OCI-LY1 (cell line): Measurements from ENCODE around the gene CREB1.

ENCODE experiments used
- H2AFZ ChIP-seq: fragments of 200-600 bp; sonication (generic), shearing (Covaris generic); 2 replicates; pipeline ENCODE4 v1.6.0; 2014; ENCODE audit warnings: antibody characterized with exemption, mild to moderate bottlenecking, low read length
- H3F3A ChIP-seq: fragments of 200-600 bp; sonication (generic), shearing (Covaris generic); 2 replicates; pipeline ENCODE4 v1.6.0; 2014; ENCODE audit warnings: mild to moderate bottlenecking, antibody characterized with exemption, low read length, moderate library complexity; ENCODE audit not compliant: insufficient read depth
- H3K27ac ChIP-seq: fragments of 200-600 bp; sonication (generic); 2 replicates; pipeline ENCODE4 v1.5.1; 2014; ENCODE audit warnings: low read length, mixed run types, mild to moderate bottlenecking, low read depth; ENCODE audit not compliant: poor library complexity, severe bottlenecking
- H3K27me3 ChIP-seq: fragments of 200-600 bp; sonication (generic); 2 replicates; pipeline ENCODE4 v1.6.0; 2014; ENCODE audit warnings: antibody characterized with exemption, mild to moderate bottlenecking, low read length, moderate library complexity; ENCODE audit not compliant: insufficient read depth
- H3K36me3 ChIP-seq: fragments of 200-600 bp; sonication (generic); 2 replicates; pipeline ENCODE4 v1.6.1; 2014; ENCODE audit warnings: mild to moderate bottlenecking, antibody characterized with exemption, low read length, moderate library complexity, mixed read lengths; ENCODE audit not compliant: insufficient read depth
- H3K4me1 ChIP-seq: fragments of 200-600 bp; sonication (generic); 2 replicates; pipeline ENCODE4 v1.5.1; 2014; ENCODE audit warnings: mild to moderate bottlenecking, low read length, moderate library complexity; ENCODE audit not compliant: insufficient read depth, severe bottlenecking
- H3K4me2 ChIP-seq: fragments of 200-600 bp; sonication (generic), shearing (Covaris generic); 2 replicates; pipeline ENCODE4 v1.6.1; 2014; ENCODE audit warnings: low read length
- H3K4me3 ChIP-seq: fragments of 200-600 bp; sonication (generic); 2 replicates; pipeline ENCODE4 v1.5.1; 2014; ENCODE audit warnings: low read length, low read depth, mild to moderate bottlenecking, mixed read lengths; ENCODE audit not compliant: poor library complexity, severe bottlenecking
- H3K79me2 ChIP-seq: fragments of 200-600 bp; shearing (Covaris generic); 2 replicates; pipeline ENCODE4 v1.6.1; 2016; ENCODE audit warnings: mixed run types, low read length, mixed read lengths; ENCODE audit not compliant: insufficient read depth
- H3K9ac ChIP-seq: fragments of 200-600 bp; sonication (generic), shearing (Covaris generic); 2 replicates; pipeline ENCODE4 v1.6.1; 2014; ENCODE audit warnings: mild to moderate bottlenecking, low read length, mixed read lengths
- H3K9me2 ChIP-seq: fragments of 200-600 bp; sonication (generic), shearing (Covaris generic); 2 replicates; pipeline ENCODE4 v1.6.1; 2014; ENCODE audit warnings: low read depth, mild to moderate bottlenecking, low read length, mixed read lengths
- H3K9me3 ChIP-seq: fragments of 200-600 bp; shearing (Covaris generic); 2 replicates; pipeline ENCODE4 v1.6.1; 2014; ENCODE audit warnings: low read length, mixed read lengths
- H4K20me1 ChIP-seq: fragments of 200-600 bp; sonication (generic), shearing (Covaris generic); 2 replicates; pipeline ENCODE4 v1.6.0; 2016; ENCODE audit warnings: mild to moderate bottlenecking, low read length; ENCODE audit not compliant: insufficient read depth
- CTCF ChIP-seq: fragments of 200-600 bp; sonication (generic), shearing (Covaris generic); IDR thresholded peaks from 2 replicates; pipeline ENCODE4 v1.5.1; 2017; ENCODE audit warnings: mild to moderate bottlenecking, antibody characterized with exemption, low read length, moderate library complexity, mixed read lengths
- EZH2 ChIP-seq: fragments of 200-600 bp; sonication (generic), shearing (Covaris generic); IDR thresholded peaks from 2 replicates; pipeline ENCODE4 v1.8.0; 2017; ENCODE audit warnings: borderline replicate concordance, mixed run types, mild to moderate bottlenecking, antibody characterized with exemption, low read length, moderate library complexity, mixed read lengths

Gene CREB1

DNA sequence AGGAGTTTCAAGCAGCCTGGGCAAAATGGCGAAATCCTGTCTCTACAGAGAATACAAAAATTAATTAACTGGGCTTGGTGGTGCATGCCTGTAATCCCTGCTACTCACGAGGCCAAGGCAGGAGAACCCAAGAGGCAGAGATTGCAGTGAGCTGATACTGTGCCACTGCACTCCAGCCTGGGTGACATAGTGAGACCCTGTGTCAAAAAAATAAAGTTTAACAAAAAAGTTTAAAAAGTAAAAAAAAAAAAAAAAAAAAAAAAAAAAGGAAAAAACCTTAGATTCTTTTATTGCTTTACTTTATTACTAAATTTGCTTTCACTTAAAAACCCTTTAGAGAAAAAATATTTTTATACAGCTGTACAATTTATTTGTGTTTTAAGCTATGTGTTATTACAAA lies 10.7 kb downstream of the CREB1 start:
- Histone ChIP-seq H3K4me2 (no peak overlapping the region), H3K4me3 (no peak overlapping the region), H3F3A (no peaks in the 10 kb centered on the region), H3K36me3 (peaks cover 59% of the 10 kb centered on the region), H3K27ac (no peak overlapping the region), H3K79me2 (peaks cover 95% of the 10 kb centered on the region), H3K4me1 (no peaks in the 10 kb centered on the region), H2AFZ (no peak overlapping the region), H3K9me2 (no peaks in the 10 kb centered on the region), H4K20me1 (no peaks in the 10 kb centered on the region), H3K9ac (no peak overlapping the region), H3K9me3 (no peaks in the 10 kb centered on the region), H3K27me3 (no peaks in the 10 kb centered on the region)
- TF ChIP-seq EZH2 (no peak), CTCF (no peak)

GRCh38 chr2:207541933-207542332 lies 12.2 kb downstream of the CREB1 start:
- TF ChIP-seq CTCF (no peak), EZH2 (no peak)
- no peaks in the 10 kb centered on the region for H3K9me2 ChIP-seq
- H4K20me1 ChIP-seq = no peaks in the 10 kb centered on the region
- no peaks in the 10 kb centered on the region for H3F3A ChIP-seq
- no peak overlapping the region for H3K4me3 ChIP-seq
- peaks cover 66% of the 10 kb centered on the region for H3K36me3 ChIP-seq
- no peaks in the 10 kb centered on the region for H3K4me1 ChIP-seq
- H3K27ac ChIP-seq = no peak overlapping the region
- no peaks in the 10 kb centered on the region for H3K27me3 ChIP-seq
- no peak overlapping the region for H2AFZ ChIP-seq
- H3K4me2 ChIP-seq = no peak overlapping the region
- H3K9ac ChIP-seq = no peak overlapping the region
- peaks cover 95% of the 10 kb centered on the region for H3K79me2 ChIP-seq
- no peaks in the 10 kb centered on the region for H3K9me3 ChIP-seq

GRCh38 chr2:207543272-207543671 lies 13.5 kb downstream of the CREB1 start:
- Histone ChIP-seq H3F3A (no peaks in the 10 kb centered on the region), H3K79me2 (peaks cover 96% of the 10 kb centered on the region), H3K4me3 (no peak overlapping the region), H3K9me2 (no peaks in the 10 kb centered on the region), H2AFZ (no peak overlapping the region), H3K4me1 (no peaks in the 10 kb centered on the region), H3K27ac (no peak overlapping the region), H3K9me3 (no peaks in the 10 kb centered on the region), H3K27me3 (no peaks in the 10 kb centered on the region), H3K4me2 (no peak overlapping the region), H3K36me3 (peaks cover 61% of the 10 kb centered on the region), H4K20me1 (no peaks in the 10 kb centered on the region), H3K9ac (no peak overlapping the region)
- no peak for TF ChIP-seq CTCF
